ENCODE data around the gene NDUFAF4. TPM values are rescaled to one million over a fixed set of nuclear protein-coding genes. Genes with fewer than 3 reads are reported as not detected.

NDUFAF4 gene
- total and polyA plus RNA-seq, 10 of the 15 experiments (the other 5 are each of a cell fraction or from before 2014, with no cell fraction given): 26.9 to 188 (median 76.9) TPM

DNA sequence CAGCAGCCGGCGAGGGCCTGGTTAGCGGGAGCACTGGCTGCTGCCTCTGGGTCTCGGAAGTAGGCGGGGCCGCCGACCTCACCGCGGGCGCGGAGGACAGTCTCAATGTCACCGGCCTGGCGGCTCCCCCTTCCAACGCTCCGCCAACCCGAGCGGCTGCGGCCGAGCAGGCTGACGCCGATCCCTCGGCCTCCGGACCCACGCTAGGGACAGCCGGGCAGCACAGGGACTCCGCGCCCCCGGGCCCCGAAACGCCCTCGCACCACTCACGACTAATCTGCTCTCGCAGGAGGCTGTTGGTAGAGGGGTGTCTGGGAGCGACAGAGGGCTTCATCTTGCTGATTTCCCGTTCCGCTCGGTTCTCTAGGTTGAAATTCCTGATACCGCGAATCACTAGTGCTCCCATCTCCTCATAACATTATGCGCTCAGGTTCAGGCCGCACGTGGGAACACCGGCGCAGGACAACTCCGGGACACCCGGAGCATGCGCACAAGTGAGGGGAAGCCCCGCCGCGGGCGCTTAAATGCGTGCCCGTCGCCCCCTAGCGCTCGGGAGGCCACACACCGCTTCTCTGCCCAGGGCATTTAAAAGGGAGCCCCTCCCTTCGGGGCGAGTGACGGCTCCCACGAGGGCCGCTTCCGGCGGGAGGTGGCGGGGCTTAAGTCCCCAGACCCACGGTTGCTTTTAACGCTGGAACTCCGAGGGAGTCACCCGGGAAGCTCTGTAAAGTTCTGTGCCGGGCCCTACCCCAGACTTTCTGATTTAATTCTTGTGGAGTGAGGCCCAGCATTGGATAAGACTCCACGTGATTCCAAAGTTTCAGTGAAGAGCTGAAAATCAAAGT is at the start of gene NDUFAF4 (continued):
- TF ChIP-seq CTCF (IDR thresholded peaks at IDR 0.05 in 2 of 3, conservative IDR thresholded peaks at IDR 0.05 in 1 of 3; ENCODE audit: control insufficient read depth in 2 of 3, extremely low read depth in 1 of 3, insufficient read depth in 1 of 3, low read depth in 3 of 3, low read length in 3 of 3): peak; percentile 89 to 96 (median 94)
- no peak for TF ChIP-seq CHD4 (IDR thresholded peaks at IDR 0.05)
- TF ChIP-seq KDM1A (IDR thresholded peaks at IDR 0.05; ENCODE audit: borderline replicate concordance): no peak
- TF ChIP-seq PAX5 (IDR thresholded peaks at IDR 0.05; ENCODE audit: borderline replicate concordance, low read depth, low read length): no peak
- TF ChIP-seq NFIC (IDR thresholded peaks at IDR 0.05; ENCODE audit: low read depth, low read length): no peak
- TF ChIP-seq, protein P1, sequence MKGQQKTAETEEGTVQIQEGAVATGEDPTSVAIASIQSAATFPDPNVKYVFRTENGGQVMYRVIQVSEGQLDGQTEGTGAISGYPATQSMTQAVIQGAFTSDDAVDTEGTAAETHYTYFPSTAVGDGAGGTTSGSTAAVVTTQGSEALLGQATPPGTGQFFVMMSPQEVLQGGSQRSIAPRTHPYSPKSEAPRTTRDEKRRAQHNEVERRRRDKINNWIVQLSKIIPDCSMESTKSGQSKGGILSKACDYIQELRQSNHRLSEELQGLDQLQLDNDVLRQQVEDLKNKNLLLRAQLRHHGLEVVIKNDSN (IDR thresholded peaks at IDR 0.05; ENCODE audit: borderline replicate concordance, extremely low read length, insufficient read depth, low read depth, low read length): no peak
- TF ChIP-seq MYC (IDR thresholded peaks at IDR 0.05; ENCODE audit: insufficient read depth, insufficient read length, insufficient replicate concordance, low read length, severe bottlenecking): peak; percentile 65
- 0 out of 2 replicates have a peak, but pooled peaks have one; percentile 21 for TF ChIP-seq REST (IDR thresholded peaks at IDR 0.05; ENCODE audit: low read depth, low read length)
- TF ChIP-seq NFXL1 (IDR thresholded peaks at IDR 0.05; ENCODE audit: borderline replicate concordance): 0 out of 2 replicates have a peak, but pooled peaks have one; percentile 64
- TF ChIP-seq, protein P2, sequence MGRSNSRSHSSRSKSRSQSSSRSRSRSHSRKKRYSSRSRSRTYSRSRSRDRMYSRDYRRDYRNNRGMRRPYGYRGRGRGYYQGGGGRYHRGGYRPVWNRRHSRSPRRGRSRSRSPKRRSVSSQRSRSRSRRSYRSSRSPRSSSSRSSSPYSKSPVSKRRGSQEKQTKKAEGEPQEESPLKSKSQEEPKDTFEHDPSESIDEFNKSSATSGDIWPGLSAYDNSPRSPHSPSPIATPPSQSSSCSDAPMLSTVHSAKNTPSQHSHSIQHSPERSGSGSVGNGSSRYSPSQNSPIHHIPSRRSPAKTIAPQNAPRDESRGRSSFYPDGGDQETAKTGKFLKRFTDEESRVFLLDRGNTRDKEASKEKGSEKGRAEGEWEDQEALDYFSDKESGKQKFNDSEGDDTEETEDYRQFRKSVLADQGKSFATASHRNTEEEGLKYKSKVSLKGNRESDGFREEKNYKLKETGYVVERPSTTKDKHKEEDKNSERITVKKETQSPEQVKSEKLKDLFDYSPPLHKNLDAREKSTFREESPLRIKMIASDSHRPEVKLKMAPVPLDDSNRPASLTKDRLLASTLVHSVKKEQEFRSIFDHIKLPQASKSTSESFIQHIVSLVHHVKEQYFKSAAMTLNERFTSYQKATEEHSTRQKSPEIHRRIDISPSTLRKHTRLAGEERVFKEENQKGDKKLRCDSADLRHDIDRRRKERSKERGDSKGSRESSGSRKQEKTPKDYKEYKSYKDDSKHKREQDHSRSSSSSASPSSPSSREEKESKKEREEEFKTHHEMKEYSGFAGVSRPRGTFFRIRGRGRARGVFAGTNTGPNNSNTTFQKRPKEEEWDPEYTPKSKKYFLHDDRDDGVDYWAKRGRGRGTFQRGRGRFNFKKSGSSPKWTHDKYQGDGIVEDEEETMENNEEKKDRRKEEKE (IDR thresholded peaks at IDR 0.05): no peak
- peak; percentile 70; the same call in 1 of the 2 replicates for TF ChIP-seq ZNF592 (IDR thresholded peaks at IDR 0.05)

All from GM12878 (cell line).